SK-N-SH treated with all-trans-retinoic acid at 6 μM for 48 hours (cell line): Measurements from ENCODE around the gene PLEKHG3.

ENCODE experiments used
- ATAC-seq: fragments of 200-7000 bp; cut with Tn5 transposase; 3 replicates; pipeline ENCODE4 v1.9.1; 2020; ENCODE audit warnings: mild to moderate bottlenecking, moderate library complexity
- BACH2 ChIP-seq: fragments of 250-450 bp; sonication (Bioruptor Pico); IDR thresholded peaks from 2 replicates; pipeline ENCODE4 v1.9.0; 2021; ENCODE audit warnings: mild to moderate bottlenecking, borderline replicate concordance
- CSDC2 ChIP-seq: fragments of 250-450 bp; sonication (Bioruptor Pico); IDR thresholded peaks from 2 replicates; pipeline ENCODE4 v1.5.0; 2020; ENCODE audit warnings: mild to moderate bottlenecking, moderate library complexity
- ESRRG ChIP-seq: fragments of 250-450 bp; sonication (Bioruptor Pico); IDR thresholded peaks from 2 replicates; pipeline ENCODE4 v1.6.1; 2021; ENCODE audit warnings: mild to moderate bottlenecking
- GLIS3 ChIP-seq: fragments of 250-450 bp; sonication (Bioruptor Pico); IDR thresholded peaks from 2 replicates; pipeline ENCODE4 v1.5.0; 2020; ENCODE audit warnings: mild to moderate bottlenecking, moderate library complexity
- ISL1 ChIP-seq: fragments of 250-450 bp; sonication (Bioruptor Pico); IDR thresholded peaks from 2 replicates; pipeline ENCODE4 v2.1.2; 2022; ENCODE audit warnings: mild to moderate bottlenecking, moderate library complexity
- OSR1 ChIP-seq: fragments of 250-450 bp; sonication (Bioruptor Pico); IDR thresholded peaks from 2 replicates; pipeline ENCODE4 v1.8.0; 2022; ENCODE audit warnings: moderate library complexity, mild to moderate bottlenecking, inconsistent platforms
- POU6F1 ChIP-seq: fragments of 250-450 bp; sonication (Bioruptor Pico); IDR thresholded peaks from 2 replicates; pipeline ENCODE4 v1.8.0; 2021; ENCODE audit warnings: low read depth, mild to moderate bottlenecking, moderate library complexity, borderline replicate concordance
- PPARA ChIP-seq: fragments of 250-450 bp; sonication (Bioruptor Pico); IDR thresholded peaks from 2 replicates; pipeline ENCODE4 v1.5.0; 2020; ENCODE audit warnings: mild to moderate bottlenecking, borderline replicate concordance
- RARB ChIP-seq: fragments of 250-450 bp; sonication (Bioruptor Pico); IDR thresholded peaks from 2 replicates; pipeline ENCODE4 v1.8.0; 2021; ENCODE audit warnings: mild to moderate bottlenecking, moderate library complexity
- SNAI2 ChIP-seq: fragments of 250-450 bp; sonication (Bioruptor Pico); IDR thresholded peaks from 2 replicates; pipeline ENCODE4 v1.5.0; 2020; ENCODE audit warnings: mild to moderate bottlenecking, moderate library complexity
- TCF4 ChIP-seq: fragments of 250-450 bp; sonication (Bioruptor Pico); IDR thresholded peaks from 2 replicates; pipeline ENCODE4 v1.8.0; 2021; ENCODE audit warnings: mild to moderate bottlenecking, moderate library complexity, borderline replicate concordance
- TOX ChIP-seq: fragments of 250-450 bp; sonication (Bioruptor Pico); IDR thresholded peaks from 2 replicates; pipeline ENCODE4 v1.8.0; 2021; ENCODE audit warnings: mild to moderate bottlenecking, moderate library complexity, borderline replicate concordance
- TSHZ2 ChIP-seq: fragments of 250-450 bp; sonication (Bioruptor Pico); IDR thresholded peaks from 2 replicates; pipeline ENCODE4 v1.5.0; 2020; ENCODE audit warnings: mild to moderate bottlenecking, moderate library complexity
- ZC3H10 ChIP-seq: fragments of 250-450 bp; sonication (Bioruptor Pico); IDR thresholded peaks from 2 replicates; pipeline ENCODE4 v1.5.1; 2021; ENCODE audit warnings: mild to moderate bottlenecking, moderate library complexity
- ZFP3 ChIP-seq: fragments of 250-450 bp; sonication (Bioruptor Pico); IDR thresholded peaks from 2 replicates; pipeline ENCODE4 v1.5.0; 2020; ENCODE audit warnings: mild to moderate bottlenecking, moderate library complexity
- ZFP30 ChIP-seq: fragments of 450-650 bp; formaldehyde crosslinking; IDR thresholded peaks from 2 replicates; pipeline ENCODE4 v1.5.0; 2022; ENCODE audit warnings: mild to moderate bottlenecking, moderate library complexity
- ZNF565 ChIP-seq: fragments of 450-650 bp; formaldehyde crosslinking; conservative IDR thresholded peaks from 2 replicates; pipeline ENCODE4 v1.5.0; 2020; ENCODE audit warnings: low read depth, mild to moderate bottlenecking, moderate library complexity
- ZNF8 ChIP-seq: fragments of 450-650 bp; formaldehyde crosslinking; IDR thresholded peaks from 2 replicates; pipeline ENCODE4 v1.5.0; 2020; ENCODE audit warnings: mild to moderate bottlenecking, moderate library complexity
- TF ChIP-seq, protein P1 (sequence below): fragments of 250-450 bp; sonication (Bioruptor Pico); IDR thresholded peaks from 2 replicates; pipeline ENCODE4 v1.5.1; 2020; ENCODE audit warnings: low read depth, mild to moderate bottlenecking, moderate library complexity
- TF ChIP-seq, protein P2 (sequence below): fragments of 250-450 bp; sonication (Bioruptor Pico); IDR thresholded peaks from 2 replicates; pipeline ENCODE4 v1.5.1; 2021; ENCODE audit warnings: mild to moderate bottlenecking, moderate library complexity

Gene PLEKHG3

DNA sequence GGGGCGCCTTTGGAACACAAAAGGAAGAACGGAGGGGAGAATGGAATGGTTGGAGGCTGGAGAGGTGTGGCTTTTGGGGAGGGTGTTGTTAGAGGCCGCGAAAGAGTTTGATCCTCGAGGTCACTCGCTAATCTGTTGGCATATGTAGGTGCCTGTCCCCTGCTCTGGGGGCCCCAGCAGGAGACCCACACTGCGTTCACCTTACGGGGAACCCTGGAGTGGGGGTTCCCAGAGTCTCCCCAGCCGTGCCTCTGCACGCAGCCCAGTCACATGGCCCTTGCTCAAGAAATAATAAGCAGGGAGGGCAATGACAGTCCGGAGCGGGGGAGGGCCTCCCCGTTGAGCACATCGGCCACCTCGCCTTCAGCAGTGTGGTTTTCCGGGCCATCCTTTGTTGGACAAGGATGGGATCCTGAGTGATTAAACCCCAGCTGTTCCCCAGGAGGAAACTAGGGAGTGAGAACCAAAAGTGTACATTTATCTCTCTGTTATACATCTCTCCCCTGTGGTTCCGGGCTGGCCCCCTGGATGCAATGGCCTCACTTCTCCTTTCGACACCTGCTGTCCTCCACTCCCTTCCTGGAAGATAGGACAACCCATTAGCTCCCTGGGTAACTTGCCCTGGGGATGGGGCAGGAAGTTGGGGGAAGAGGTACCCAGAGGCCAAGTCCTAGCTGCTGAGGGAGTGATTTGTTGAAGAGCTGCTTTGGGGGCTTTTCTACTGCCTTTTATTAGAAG, 1.3 kb downstream of the PLEKHG3 start (continued):
- TF ChIP-seq, protein P1, sequence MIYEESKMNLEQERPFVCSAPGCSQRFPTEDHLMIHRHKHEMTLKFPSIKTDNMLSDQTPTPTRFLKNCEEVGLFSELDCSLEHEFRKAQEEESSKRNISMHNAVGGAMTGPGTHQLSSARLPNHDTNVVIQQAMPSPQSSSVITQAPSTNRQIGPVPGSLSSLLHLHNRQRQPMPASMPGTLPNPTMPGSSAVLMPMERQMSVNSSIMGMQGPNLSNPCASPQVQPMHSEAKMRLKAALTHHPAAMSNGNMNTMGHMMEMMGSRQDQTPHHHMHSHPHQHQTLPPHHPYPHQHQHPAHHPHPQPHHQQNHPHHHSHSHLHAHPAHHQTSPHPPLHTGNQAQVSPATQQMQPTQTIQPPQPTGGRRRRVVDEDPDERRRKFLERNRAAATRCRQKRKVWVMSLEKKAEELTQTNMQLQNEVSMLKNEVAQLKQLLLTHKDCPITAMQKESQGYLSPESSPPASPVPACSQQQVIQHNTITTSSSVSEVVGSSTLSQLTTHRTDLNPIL: no peak
- TF ChIP-seq GLIS3 (no peak), OSR1 (no peak)
- TF ChIP-seq, protein P2, sequence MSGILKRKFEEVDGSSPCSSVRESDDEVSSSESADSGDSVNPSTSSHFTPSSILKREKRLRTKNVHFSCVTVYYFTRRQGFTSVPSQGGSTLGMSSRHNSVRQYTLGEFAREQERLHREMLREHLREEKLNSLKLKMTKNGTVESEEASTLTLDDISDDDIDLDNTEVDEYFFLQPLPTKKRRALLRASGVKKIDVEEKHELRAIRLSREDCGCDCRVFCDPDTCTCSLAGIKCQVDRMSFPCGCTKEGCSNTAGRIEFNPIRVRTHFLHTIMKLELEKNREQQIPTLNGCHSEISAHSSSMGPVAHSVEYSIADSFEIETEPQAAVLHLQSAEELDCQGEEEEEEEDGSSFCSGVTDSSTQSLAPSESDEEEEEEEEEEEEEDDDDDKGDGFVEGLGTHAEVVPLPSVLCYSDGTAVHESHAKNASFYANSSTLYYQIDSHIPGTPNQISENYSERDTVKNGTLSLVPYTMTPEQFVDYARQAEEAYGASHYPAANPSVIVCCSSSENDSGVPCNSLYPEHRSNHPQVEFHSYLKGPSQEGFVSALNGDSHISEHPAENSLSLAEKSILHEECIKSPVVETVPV: no peak

DNA sequence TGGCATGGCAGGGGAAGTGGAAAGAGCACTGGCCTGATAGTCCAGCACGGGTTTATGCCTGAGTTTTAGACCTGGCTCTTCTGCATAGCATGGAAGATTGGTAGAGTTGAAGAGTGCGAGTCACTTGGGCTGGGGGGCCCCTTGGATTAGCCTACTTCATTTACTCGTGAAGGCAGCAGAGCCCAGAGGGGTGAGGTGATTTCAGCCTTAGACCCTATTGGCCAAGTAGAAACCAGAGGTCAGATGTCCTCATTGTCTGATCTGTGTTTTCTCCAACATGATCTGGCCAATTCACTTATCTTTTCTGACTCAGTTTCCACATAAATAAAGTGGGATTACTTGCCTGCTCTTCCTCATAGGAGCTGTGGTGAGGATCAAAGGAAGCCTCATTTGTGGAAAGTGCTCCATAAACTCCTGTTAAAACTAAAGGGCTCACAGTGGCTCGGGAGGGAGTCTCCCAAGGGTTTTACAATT, 1.9 kb downstream of the PLEKHG3 start:
- TF ChIP-seq TCF4 (CRISPR knock-in tag) (no peak), ZFP30 (CRISPR knock-in tag) (no peak), BACH2 (CRISPR knock-in tag) (no peak), ZNF8 (CRISPR knock-in tag) (no peak), TOX (CRISPR knock-in tag) (no peak), ZNF565 (CRISPR knock-in tag) (no peak), OSR1 (no peak), ZC3H10 (CRISPR knock-in tag) (no peak)
- TF ChIP-seq, protein P2: no peak
- ATAC-seq: no peak

DNA sequence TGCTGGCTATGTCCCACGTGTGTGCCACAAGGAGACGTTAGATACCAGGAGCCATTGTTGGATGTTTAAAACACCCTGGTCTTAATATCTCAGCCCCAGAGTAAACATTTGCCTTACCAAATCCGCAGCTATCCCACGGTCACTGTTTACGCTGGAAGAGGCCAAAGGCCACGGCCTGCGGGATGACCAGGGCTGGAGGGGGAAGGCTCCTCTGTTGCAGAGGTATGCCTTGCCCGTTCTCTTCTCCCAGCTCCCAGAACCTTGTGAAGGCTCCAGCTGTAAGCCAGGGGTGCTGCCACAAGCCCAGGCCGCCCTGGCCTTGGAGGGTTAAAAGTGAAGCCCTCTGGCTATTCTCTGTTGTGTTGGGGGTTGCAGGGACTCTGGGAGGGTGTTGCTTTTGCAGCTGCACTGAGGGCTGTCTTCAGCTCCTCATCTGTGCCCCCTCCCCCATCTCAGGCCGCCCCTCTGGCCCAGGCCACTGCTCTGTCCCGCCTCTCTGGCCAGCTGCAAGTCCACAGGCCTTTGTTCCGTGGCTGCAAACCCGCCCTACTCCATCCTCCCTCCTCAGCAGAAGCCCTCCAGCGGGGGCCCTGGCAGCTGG, 2.5 kb downstream of the PLEKHG3 start:
- TF ChIP-seq ISL1 (CRISPR knock-in tag): no peak
- TF ChIP-seq ESRRG (CRISPR knock-in tag): no peak
- no peak for TF ChIP-seq PPARA (CRISPR knock-in tag)
- TF ChIP-seq TSHZ2 (CRISPR knock-in tag): no peak
- no peak for TF ChIP-seq CSDC2 (CRISPR knock-in tag)
- TF ChIP-seq ZC3H10 (CRISPR knock-in tag): no peak
- TF ChIP-seq ZNF8 (CRISPR knock-in tag): no peak
- no peak for TF ChIP-seq SNAI2 (CRISPR knock-in tag)
- TF ChIP-seq POU6F1 (CRISPR knock-in tag): no peak
- no peak for TF ChIP-seq ZFP30 (CRISPR knock-in tag)
- TF ChIP-seq ZFP3 (CRISPR knock-in tag): no peak
- no peak for TF ChIP-seq RARB (CRISPR knock-in tag)
- TF ChIP-seq ZNF565 (CRISPR knock-in tag): no peak
- TF ChIP-seq TCF4 (CRISPR knock-in tag): no peak
- TF ChIP-seq OSR1: no peak
- TF ChIP-seq, protein P1: no peak
- no peak for ATAC-seq
